ENCODE results near the gene ENOX1.

DNA sequence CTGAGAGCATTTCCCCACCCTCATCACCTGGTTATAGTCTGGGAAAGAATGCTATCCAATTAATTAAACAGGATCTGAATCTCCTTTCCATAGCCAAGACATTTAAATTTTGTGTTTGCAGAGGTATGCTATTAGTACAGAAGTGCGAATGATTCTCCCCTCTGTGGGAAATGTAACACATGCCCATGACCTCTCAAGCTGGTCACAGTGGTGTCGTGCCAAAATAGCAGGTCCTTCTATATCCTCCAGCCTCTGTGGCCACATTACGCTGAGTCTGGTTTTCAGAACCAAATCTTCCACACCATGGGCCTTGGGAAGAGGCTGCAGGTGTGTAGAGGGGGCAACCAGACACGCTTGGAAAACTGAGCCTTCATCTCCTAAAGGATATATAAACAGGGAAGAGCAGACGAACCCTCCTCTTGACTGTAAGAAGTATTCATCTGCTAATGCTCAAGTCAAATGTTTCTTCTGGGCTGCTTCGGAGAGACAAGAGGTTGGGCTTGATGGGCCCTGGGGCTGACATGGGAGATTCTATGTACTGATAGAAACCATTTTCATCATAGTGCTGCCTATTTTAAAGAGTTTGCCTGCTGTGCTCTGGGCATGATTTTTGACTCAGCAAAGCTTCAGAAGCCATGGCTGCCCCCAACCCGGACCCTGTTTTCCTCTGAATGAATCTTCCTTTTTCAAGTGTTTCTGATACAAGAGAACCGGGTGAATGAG is 565.7 kb downstream of the ENOX1 start:
- TF ChIP-seq, protein P1, sequence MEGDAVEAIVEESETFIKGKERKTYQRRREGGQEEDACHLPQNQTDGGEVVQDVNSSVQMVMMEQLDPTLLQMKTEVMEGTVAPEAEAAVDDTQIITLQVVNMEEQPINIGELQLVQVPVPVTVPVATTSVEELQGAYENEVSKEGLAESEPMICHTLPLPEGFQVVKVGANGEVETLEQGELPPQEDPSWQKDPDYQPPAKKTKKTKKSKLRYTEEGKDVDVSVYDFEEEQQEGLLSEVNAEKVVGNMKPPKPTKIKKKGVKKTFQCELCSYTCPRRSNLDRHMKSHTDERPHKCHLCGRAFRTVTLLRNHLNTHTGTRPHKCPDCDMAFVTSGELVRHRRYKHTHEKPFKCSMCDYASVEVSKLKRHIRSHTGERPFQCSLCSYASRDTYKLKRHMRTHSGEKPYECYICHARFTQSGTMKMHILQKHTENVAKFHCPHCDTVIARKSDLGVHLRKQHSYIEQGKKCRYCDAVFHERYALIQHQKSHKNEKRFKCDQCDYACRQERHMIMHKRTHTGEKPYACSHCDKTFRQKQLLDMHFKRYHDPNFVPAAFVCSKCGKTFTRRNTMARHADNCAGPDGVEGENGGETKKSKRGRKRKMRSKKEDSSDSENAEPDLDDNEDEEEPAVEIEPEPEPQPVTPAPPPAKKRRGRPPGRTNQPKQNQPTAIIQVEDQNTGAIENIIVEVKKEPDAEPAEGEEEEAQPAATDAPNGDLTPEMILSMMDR (conservative IDR thresholded peaks at IDR 0.05) = no peak
- TF ChIP-seq ZFX (IDR thresholded peaks at IDR 0.05) = no peak

Data from C4-2B (cell line).